WTC11 (cell line): ENCODE measurements around the gene ECT2L. TPM values are rescaled to one million over a fixed set of nuclear protein-coding genes. Genes with fewer than 3 reads are reported as not detected.

Source experiments
- ATAC-seq: fragments of 200-7000 bp; cut with Tn5 transposase; 2 replicates; pipeline ENCODE4 v1.10.0; 2021; ENCODE audit warnings: mild to moderate bottlenecking, moderate library complexity
- Bru-seq: library from RNA; stranded (reverse); fragments of 400-500 nt; gene quantifications from one replicate; lab custom pipeline; 2021; lab: Mats Ljungman, UMichigan
- CTCF ChIA-PET: fragments of 300-600 bp; sonication (Branson Sonifier 250); formaldehyde crosslinking; loops from one replicate; lab custom pipeline; 2021; ENCODE audit warnings: antibody characterized with exemption; lab: Charles Lee
- POLR2A ChIA-PET: fragments of 350-600 bp; sonication (Branson Sonifier 250); formaldehyde crosslinking; loops from one replicate; lab custom pipeline; 2021; ENCODE audit warnings: antibody characterized with exemption; lab: Charles Lee
- DNase-seq: peaks from one replicate; pipeline ENCODE4 v3.0.0; 2021; ENCODE audit warnings: low spot score
- H3K27ac Mint-ChIP-seq: 2 replicates; pipeline ENCODE4 v1.8.0; 2021; ENCODE audit warnings: mixed read lengths
- H3K27me3 Mint-ChIP-seq: 2 replicates; pipeline ENCODE4 v1.8.0; 2021; ENCODE audit warnings: low read depth, mild to moderate bottlenecking, moderate library complexity, mixed read lengths
- H3K36me3 Mint-ChIP-seq: 2 replicates; pipeline ENCODE4 v1.8.0; 2021; ENCODE audit warnings: mixed read lengths
- H3K4me1 Mint-ChIP-seq: 2 replicates; pipeline ENCODE4 v1.8.0; 2022; ENCODE audit warnings: mixed read lengths
- H3K4me3 Mint-ChIP-seq: 2 replicates; pipeline ENCODE4 v1.8.0; 2021; ENCODE audit warnings: mild to moderate bottlenecking, moderate library complexity, mixed read lengths
- H3K9me3 Mint-ChIP-seq: 2 replicates; pipeline ENCODE4 v1.8.0; 2021; ENCODE audit warnings: mixed read lengths
- ELF4 ChIP-seq: sonication (generic); formaldehyde crosslinking; IDR thresholded peaks from 2 replicates; pipeline ENCODE4 v1.8.1; 2022; ENCODE audit warnings: low read depth, mild to moderate bottlenecking, moderate library complexity, missing genetic modification reagents
- IRF2 ChIP-seq: sonication (generic); formaldehyde crosslinking; IDR thresholded peaks from 2 replicates; pipeline ENCODE4 v1.8.0; 2022; ENCODE audit warnings: low read depth, missing genetic modification reagents, borderline replicate concordance
- JAZF1 ChIP-seq: fragments of 250-450 bp; sonication (Bioruptor Pico); IDR thresholded peaks from 2 replicates; pipeline ENCODE4 v1.9.0; 2021; ENCODE audit warnings: moderate library complexity, mild to moderate bottlenecking, inconsistent platforms
- NFE2L1 ChIP-seq: sonication (generic); formaldehyde crosslinking; IDR thresholded peaks from 2 replicates; pipeline ENCODE4 v1.8.1; 2023; ENCODE audit warnings: missing genetic modification reagents
- TEAD4 ChIP-seq: sonication (generic); formaldehyde crosslinking; IDR thresholded peaks from 2 replicates; pipeline ENCODE4 v1.8.0; 2022; ENCODE audit warnings: mild to moderate bottlenecking, missing genetic modification reagents
- ZNF263 ChIP-seq: sonication (generic); formaldehyde crosslinking; IDR thresholded peaks from 2 replicates; pipeline ENCODE4 v1.8.1; 2022; ENCODE audit warnings: low read depth, mild to moderate bottlenecking, moderate library complexity, missing genetic modification reagents
- long read RNA-seq, 3 experiments: library from RNA in 1 of 3; library from capped mRNA in 1 of 3; library from polyadenylated mRNA in 1 of 3; unstranded in 2 of 3; stranded (forward) in 1 of 3; transcript quantifications; one replicate each; pipeline ENCODE4 v2.0.0, GENCODE V29; 2021
- total RNA-seq: library from RNA; stranded (reverse); gene quantifications from 3 replicates; pipeline ENCODE4 v1.2.3, GENCODE V29; 2021
- TF ChIP-seq, protein P1 (sequence below): sonication (generic); formaldehyde crosslinking; IDR thresholded peaks from 2 replicates; pipeline ENCODE4 v1.8.0; 2022; ENCODE audit warnings: mild to moderate bottlenecking, missing genetic modification reagents
- TF ChIP-seq, protein P2 (sequence below): sonication (generic); formaldehyde crosslinking; IDR thresholded peaks from 2 replicates; pipeline ENCODE4 v1.8.0; 2023; ENCODE audit warnings: missing genetic modification reagents
- TF ChIP-seq, protein P3 (sequence below): sonication (generic); formaldehyde crosslinking; IDR thresholded peaks from 2 replicates; pipeline ENCODE4 v1.8.1; 2023; ENCODE audit warnings: mild to moderate bottlenecking, missing genetic modification reagents, borderline replicate concordance
- TF ChIP-seq, protein P4 (sequence below): fragments of 250-450 bp; sonication (Bioruptor Pico); IDR thresholded peaks from 2 replicates; pipeline ENCODE4 v1.9.0; 2021; ENCODE audit warnings: mild to moderate bottlenecking, borderline replicate concordance

The ECT2L gene, protein sequence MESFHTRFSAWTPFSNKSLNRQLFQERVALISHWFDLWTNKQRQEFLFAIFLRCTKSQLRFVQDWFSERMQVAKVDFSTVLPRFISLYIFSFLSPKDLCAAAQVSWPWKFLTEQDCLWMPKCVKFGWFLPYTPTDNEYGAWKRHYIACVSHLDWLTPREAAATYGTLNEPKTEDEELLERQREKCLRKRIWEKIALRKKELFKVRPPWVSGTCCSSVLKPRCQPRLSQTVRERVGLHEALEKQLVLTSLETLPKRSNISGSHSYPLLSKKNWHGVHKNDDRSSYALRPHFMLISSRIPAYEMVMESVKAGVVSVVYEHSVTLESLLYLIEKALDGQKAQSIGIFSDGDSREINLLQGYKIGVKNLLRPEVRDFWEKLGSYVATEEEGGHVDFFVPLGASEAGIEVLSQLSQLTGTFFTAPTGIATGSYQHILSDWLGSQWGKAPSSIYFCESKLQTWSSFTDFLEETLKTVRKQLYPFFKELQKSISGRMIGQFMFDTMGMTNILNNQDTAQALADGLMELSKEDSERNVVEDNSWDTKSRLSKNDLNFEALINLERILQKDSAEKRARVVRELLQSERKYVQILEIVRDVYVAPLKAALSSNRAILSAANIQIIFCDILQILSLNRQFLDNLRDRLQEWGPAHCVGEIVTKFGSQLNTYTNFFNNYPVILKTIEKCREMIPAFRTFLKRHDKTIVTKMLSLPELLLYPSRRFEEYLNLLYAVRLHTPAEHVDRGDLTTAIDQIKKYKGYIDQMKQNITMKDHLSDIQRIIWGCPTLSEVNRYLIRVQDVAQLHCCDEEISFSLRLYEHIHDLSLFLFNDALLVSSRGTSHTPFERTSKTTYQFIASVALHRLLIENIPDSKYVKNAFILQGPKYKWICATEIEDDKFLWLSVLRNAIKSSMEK
- total RNA-seq, result not detected in 3 replicates
- percentile 12 among the genes with signal in this experiment for Bru-seq, nascent RNA
- long read RNA-seq, experiment 1, result 0 reads
- long read RNA-seq, experiment 2, result 0 reads
- long read RNA-seq, experiment 3, result 0 reads

DNA sequence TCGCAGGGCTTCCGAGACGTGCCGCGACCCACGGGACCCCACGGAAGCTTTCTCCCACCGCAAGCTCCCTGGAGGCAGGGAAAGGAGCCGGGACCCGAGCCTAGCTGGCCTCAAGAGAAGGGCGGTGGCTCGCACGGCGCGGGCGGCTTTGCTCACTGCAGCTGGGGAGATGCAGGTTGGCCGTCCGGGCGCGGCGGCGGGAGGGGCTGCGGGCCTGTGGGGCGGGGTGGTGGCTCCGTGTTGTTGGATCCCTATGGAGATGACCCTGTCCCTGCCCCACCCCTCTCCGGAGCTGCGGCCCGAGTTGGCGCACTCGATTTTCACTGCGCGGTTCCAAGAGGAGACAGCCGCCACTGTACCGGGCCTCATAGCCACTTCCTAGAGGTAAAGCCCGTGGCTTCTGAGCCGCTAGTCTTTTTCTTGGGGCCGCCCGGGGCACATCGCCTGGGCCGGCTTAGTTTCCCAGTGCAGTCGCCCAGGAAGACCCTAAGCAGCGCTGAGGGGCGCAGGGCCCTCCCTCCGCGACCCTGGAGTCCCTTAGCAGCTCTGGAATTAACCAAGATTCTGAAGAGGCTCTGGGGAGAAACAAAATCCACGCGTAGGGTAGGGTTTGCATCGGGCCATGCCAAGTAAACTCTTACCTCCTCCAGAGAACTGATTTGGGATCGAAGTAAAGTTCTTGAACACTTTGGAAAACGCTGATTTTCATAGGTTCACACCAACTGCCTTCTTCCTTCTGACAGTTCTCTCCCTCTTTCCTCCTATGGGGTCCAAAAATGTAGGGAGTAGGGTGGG is at the start of gene ECT2L:
Gene ECT2L, plus strand, starts transcription at position 279 of the 795 bp plus-strand sequence. CDS start 17,188 bp downstream, outside the sequence.
- TF ChIP-seq, protein P1, sequence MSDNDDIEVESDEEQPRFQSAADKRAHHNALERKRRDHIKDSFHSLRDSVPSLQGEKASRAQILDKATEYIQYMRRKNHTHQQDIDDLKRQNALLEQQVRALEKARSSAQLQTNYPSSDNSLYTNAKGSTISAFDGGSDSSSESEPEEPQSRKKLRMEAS (CRISPR knock-in tag), result peak; percentile 29; the same call in 1 of the 2 replicates
- TF ChIP-seq, protein P2, sequence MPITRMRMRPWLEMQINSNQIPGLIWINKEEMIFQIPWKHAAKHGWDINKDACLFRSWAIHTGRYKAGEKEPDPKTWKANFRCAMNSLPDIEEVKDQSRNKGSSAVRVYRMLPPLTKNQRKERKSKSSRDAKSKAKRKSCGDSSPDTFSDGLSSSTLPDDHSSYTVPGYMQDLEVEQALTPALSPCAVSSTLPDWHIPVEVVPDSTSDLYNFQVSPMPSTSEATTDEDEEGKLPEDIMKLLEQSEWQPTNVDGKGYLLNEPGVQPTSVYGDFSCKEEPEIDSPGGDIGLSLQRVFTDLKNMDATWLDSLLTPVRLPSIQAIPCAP (CRISPR knock-in tag), result no peak
- Mint-ChIP-seq H3K36me3 (no peaks in the 10 kb centered on the region), H3K9me3 (peaks cover 9% of the 10 kb centered on the region; the same call in 1 of the 2 replicates), H3K27me3 (peaks cover 8% of the 10 kb centered on the region; the same call in 1 of the 2 replicates), H3K4me1 (peaks cover 7% of the 10 kb centered on the region; the same call in 1 of the 2 replicates), H3K27ac (no peak within 1 kb of the TSS), H3K4me3 (peak within 1 kb of the TSS; percentile 71)
- POLR2A ChIA-PET, result interaction anchor here (1.4 kb wide), 1 partner anchor 192 kb away, joined by 4 read pairs; the partner anchor contains the start of gene REPS1
- DNase-seq (peak; percentile 84), ATAC-seq (peak; percentile 96)
- CTCF ChIA-PET, result interaction anchor here (0.7 kb wide), 1 partner anchor 235 kb away, joined by 5 read pairs; no protein-coding TSS in a partner anchor

DNA sequence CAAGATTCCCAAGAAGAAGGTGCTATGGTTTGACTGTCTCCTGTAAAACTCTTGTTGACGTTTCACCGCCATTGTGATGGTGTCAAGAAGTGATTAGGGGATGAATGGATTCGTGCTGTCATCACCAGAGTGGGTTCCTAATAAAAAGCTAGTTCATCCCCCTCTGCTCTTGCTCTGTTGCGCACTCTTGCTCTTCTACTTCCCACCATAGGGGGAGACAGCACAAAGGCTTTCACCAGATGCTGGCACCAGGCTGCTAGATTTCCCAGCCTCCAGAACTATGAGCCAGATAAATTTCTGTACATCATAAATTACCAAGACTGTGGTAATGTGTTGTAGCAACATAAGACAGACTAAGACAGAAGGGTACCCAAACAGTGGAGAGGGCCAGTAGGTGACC is 43.9 kb upstream of the ECT2L start:
- POLR2A ChIA-PET, result no interaction called here
- H3K9me3 Mint-ChIP-seq, result no peaks in the 10 kb centered on the region
- H3K36me3 Mint-ChIP-seq, result no peaks in the 10 kb centered on the region
- CTCF ChIA-PET, result no interaction called here
- no peaks in the 10 kb centered on the region for H3K4me1 Mint-ChIP-seq
- no peaks in the 10 kb centered on the region for H3K27me3 Mint-ChIP-seq
- TF ChIP-seq, protein P3, sequence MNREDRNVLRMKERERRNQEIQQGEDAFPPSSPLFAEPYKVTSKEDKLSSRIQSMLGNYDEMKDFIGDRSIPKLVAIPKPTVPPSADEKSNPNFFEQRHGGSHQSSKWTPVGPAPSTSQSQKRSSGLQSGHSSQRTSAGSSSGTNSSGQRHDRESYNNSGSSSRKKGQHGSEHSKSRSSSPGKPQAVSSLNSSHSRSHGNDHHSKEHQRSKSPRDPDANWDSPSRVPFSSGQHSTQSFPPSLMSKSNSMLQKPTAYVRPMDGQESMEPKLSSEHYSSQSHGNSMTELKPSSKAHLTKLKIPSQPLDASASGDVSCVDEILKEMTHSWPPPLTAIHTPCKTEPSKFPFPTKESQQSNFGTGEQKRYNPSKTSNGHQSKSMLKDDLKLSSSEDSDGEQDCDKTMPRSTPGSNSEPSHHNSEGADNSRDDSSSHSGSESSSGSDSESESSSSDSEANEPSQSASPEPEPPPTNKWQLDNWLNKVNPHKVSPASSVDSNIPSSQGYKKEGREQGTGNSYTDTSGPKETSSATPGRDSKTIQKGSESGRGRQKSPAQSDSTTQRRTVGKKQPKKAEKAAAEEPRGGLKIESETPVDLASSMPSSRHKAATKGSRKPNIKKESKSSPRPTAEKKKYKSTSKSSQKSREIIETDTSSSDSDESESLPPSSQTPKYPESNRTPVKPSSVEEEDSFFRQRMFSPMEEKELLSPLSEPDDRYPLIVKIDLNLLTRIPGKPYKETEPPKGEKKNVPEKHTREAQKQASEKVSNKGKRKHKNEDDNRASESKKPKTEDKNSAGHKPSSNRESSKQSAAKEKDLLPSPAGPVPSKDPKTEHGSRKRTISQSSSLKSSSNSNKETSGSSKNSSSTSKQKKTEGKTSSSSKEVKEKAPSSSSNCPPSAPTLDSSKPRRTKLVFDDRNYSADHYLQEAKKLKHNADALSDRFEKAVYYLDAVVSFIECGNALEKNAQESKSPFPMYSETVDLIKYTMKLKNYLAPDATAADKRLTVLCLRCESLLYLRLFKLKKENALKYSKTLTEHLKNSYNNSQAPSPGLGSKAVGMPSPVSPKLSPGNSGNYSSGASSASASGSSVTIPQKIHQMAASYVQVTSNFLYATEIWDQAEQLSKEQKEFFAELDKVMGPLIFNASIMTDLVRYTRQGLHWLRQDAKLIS (CRISPR knock-in tag), result no peak
- TF ChIP-seq, protein P1 (CRISPR knock-in tag), result no peak
- TF ChIP-seq ZNF263, result no peak
- TF ChIP-seq ELF4 (CRISPR knock-in tag), result no peak
- TF ChIP-seq IRF2 (CRISPR knock-in tag), result no peak
- TF ChIP-seq TEAD4 (CRISPR knock-in tag), result no peak
- TF ChIP-seq JAZF1 (CRISPR knock-in tag), result no peak
- ATAC-seq, result no peak; the same call in 1 of the 2 replicates
- H3K4me3 Mint-ChIP-seq, result no peak overlapping the region
- no peak for DNase-seq
- no peak overlapping the region for H3K27ac Mint-ChIP-seq

DNA sequence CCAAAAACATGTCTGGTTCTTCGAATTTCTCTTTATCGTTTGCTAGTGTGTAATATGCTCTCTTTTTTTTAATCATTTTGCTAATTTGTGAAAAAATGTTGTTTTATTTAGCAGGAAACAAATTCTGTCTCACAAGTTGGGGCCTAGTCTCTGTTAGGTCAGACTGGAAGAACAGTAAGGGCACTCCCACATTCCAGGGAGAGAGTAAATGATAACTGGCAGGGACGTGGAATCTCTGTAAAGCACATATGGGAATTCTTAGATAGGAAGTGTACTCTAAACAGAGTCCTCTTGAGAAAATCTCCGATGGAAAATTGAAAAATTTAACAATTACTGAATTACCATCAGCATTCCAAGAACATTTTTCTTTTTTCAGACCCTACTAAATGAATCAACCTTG is 38.8 kb upstream of the ECT2L start:
- Mint-ChIP-seq H3K4me3 (no peak overlapping the region), H3K27ac (no peak overlapping the region), H3K9me3 (no peaks in the 10 kb centered on the region), H3K27me3 (no peaks in the 10 kb centered on the region), H3K36me3 (no peaks in the 10 kb centered on the region), H3K4me1 (no peaks in the 10 kb centered on the region)
- ATAC-seq, result no peak
- ChIA-PET CTCF (no interaction called here), POLR2A (no interaction called here)
- TF ChIP-seq, protein P4, sequence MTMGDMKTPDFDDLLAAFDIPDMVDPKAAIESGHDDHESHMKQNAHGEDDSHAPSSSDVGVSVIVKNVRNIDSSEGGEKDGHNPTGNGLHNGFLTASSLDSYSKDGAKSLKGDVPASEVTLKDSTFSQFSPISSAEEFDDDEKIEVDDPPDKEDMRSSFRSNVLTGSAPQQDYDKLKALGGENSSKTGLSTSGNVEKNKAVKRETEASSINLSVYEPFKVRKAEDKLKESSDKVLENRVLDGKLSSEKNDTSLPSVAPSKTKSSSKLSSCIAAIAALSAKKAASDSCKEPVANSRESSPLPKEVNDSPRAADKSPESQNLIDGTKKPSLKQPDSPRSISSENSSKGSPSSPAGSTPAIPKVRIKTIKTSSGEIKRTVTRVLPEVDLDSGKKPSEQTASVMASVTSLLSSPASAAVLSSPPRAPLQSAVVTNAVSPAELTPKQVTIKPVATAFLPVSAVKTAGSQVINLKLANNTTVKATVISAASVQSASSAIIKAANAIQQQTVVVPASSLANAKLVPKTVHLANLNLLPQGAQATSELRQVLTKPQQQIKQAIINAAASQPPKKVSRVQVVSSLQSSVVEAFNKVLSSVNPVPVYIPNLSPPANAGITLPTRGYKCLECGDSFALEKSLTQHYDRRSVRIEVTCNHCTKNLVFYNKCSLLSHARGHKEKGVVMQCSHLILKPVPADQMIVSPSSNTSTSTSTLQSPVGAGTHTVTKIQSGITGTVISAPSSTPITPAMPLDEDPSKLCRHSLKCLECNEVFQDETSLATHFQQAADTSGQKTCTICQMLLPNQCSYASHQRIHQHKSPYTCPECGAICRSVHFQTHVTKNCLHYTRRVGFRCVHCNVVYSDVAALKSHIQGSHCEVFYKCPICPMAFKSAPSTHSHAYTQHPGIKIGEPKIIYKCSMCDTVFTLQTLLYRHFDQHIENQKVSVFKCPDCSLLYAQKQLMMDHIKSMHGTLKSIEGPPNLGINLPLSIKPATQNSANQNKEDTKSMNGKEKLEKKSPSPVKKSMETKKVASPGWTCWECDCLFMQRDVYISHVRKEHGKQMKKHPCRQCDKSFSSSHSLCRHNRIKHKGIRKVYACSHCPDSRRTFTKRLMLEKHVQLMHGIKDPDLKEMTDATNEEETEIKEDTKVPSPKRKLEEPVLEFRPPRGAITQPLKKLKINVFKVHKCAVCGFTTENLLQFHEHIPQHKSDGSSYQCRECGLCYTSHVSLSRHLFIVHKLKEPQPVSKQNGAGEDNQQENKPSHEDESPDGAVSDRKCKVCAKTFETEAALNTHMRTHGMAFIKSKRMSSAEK, result no peak
- TF ChIP-seq NFE2L1 (CRISPR knock-in tag), result no peak
- DNase-seq, result no peak
